Left ventricle myocardium inferior (tissue), 1 donor: ENCODE results near the gene MSANTD2. TPM values are rescaled to one million over a fixed set of nuclear protein-coding genes. Genes with fewer than 3 reads are reported as not detected.

ENCODE experiments used
- DNase-seq: peaks from one replicate; pipeline ENCODE4 v3.0.0-alpha.2; 2020
- H3K27ac ChIP-seq: fragments of 200-600 bp; replicated peaks from 2 replicates; pipeline ENCODE4 v1.8.0; 2021
- H3K27me3 ChIP-seq: fragments of 200-600 bp; 2 replicates; pipeline ENCODE4 v1.8.0; 2021; ENCODE audit warnings: low read depth
- H3K36me3 ChIP-seq: fragments of 200-600 bp; 2 replicates; pipeline ENCODE4 v1.8.0; 2021
- H3K4me1 ChIP-seq: fragments of 200-600 bp; 2 replicates; pipeline ENCODE4 v1.8.0; 2021
- H3K4me3 ChIP-seq: fragments of 200-600 bp; 2 replicates; pipeline ENCODE4 v1.8.0; 2021; ENCODE audit warnings: mild to moderate bottlenecking, moderate library complexity
- H3K9me3 ChIP-seq: fragments of 200-600 bp; replicated peaks from 2 replicates; pipeline ENCODE4 v1.8.0; 2021
- CTCF ChIP-seq: fragments of 200-600 bp; IDR thresholded peaks from 2 replicates; pipeline ENCODE4 v1.8.0; 2021; ENCODE audit warnings: antibody characterized with exemption, mild to moderate bottlenecking, borderline replicate concordance
- intact Hi-C: fragments of 100-400 bp; cut with micrococcal nuclease; formaldehyde crosslinking; loops from one replicate; pipeline ENCODE4 v1.11.0; 2022
- total RNA-seq: library from RNA; stranded (reverse); fragmentation: NEBNext Ultra II Directional; extraction: Animal tissue kit (Norgen Biotek cat#: 25700); gene quantifications from one replicate; pipeline ENCODE4 v1.2.1, GENCODE V29; 2021
- donor health status: DM: no; HTN: yes; CAD: no; lungs with severe emphysema.

The MSANTD2 gene
- total RNA-seq, 1 donor from 2014 or later = 2.7 TPM

DNA sequence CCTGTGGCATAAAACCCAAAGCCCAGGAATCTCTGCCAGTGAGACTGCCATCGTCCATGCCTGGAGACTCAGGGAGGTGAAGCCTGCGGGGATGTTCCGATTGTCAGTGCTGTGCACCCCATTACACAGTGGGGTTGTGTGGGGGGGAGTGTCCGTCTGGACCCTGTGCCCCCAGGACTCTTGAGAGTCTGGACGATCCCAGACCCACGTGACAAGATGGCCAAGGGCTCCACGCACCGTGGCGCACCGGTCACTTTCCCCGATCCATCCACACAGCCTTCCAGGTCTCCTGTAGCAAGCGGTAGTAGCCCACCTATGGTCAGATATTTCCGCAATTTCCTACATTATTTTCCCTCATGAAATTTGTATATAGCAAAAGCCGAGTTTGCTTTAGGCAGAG is 81.4 kb downstream of the MSANTD2 start:
- Histone ChIP-seq H3K27me3 (peaks cover 95% of the 10 kb centered on the region), H3K27ac (peak overlapping the region; percentile 78), H3K4me3 (peak overlapping the region; percentile 68), H3K9me3 (no peaks in the 10 kb centered on the region), H3K36me3 (no peaks in the 10 kb centered on the region), H3K4me1 (peaks cover 19% of the 10 kb centered on the region)
- DNase-seq = no peak
- no peak for TF ChIP-seq CTCF
- intact Hi-C loops = no loop called here

- H3K27me3 ChIP-seq = peaks cover 92% of the 10 kb centered on the region
- no peaks in the 10 kb centered on the region for H3K36me3 ChIP-seq
- H3K4me3 ChIP-seq = peak overlapping the region; percentile 68
- H3K9me3 ChIP-seq = no peaks in the 10 kb centered on the region
- no peak for TF ChIP-seq CTCF
- peak overlapping the region; percentile 78 for H3K27ac ChIP-seq
- intact Hi-C loops = no loop called here
- peak; percentile 56 for DNase-seq
- peaks cover 19% of the 10 kb centered on the region for H3K4me1 ChIP-seq
Measured at GRCh38 chr11:124717786-124718651, 82.2 kb downstream of the MSANTD2 start.

DNA sequence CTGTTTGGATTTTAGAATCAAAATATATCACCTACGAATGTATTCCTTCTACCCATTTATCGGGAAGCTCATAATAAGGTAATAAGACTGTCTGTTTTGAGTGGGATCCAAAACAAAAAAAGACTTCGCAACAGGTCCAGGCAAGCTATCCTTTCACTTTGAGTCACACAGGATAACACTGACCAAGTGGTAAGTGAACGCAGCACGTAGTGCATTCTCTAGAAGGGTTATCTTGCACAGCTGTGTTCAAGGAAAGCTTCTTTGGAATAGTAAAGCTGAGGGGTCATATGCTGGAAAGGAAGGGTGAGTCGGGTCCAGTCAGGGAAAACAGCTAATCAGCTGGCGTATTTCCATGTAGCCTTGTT is 82.8 kb downstream of the MSANTD2 start:
- H3K4me3 ChIP-seq = peak overlapping the region; percentile 68
- H3K9me3 ChIP-seq = no peaks in the 10 kb centered on the region
- H3K27me3 ChIP-seq = peaks cover 86% of the 10 kb centered on the region
- H3K36me3 ChIP-seq = no peaks in the 10 kb centered on the region
- intact Hi-C loops = no loop called here
- peaks cover 19% of the 10 kb centered on the region for H3K4me1 ChIP-seq
- no peak for DNase-seq
- H3K27ac ChIP-seq = peak overlapping the region; percentile 78
- TF ChIP-seq CTCF = no peak

GRCh38 chr11:124716591-124716990 is 83.6 kb downstream of the MSANTD2 start:
- peaks cover 19% of the 10 kb centered on the region for H3K4me1 ChIP-seq
- peak overlapping the region; percentile 78 for H3K27ac ChIP-seq
- no peaks in the 10 kb centered on the region for H3K36me3 ChIP-seq
- H3K9me3 ChIP-seq = no peaks in the 10 kb centered on the region
- no peak for DNase-seq
- intact Hi-C loops = no loop called here
- peaks cover 78% of the 10 kb centered on the region for H3K27me3 ChIP-seq
- no peak overlapping the region for H3K4me3 ChIP-seq
- no peak for TF ChIP-seq CTCF

Other genes with a start within 250 kb of the MSANTD2 start
- not detected for gene OR8A1, start 230.4 kb downstream of the MSANTD2 start, total RNA-seq
- not detected for gene PANX3, start 189.0 kb downstream of the MSANTD2 start, total RNA-seq
- 23.3 TPM for gene TBRG1, start 177.5 kb downstream of the MSANTD2 start, total RNA-seq
- gene SIAE, start 126.7 kb downstream of the MSANTD2 start, total RNA-seq = 68.8 TPM
- 3.0 TPM for gene SPA17, start 126.5 kb downstream of the MSANTD2 start, total RNA-seq
- 5.0 TPM for gene NRGN, start 60.5 kb downstream of the MSANTD2 start, total RNA-seq
- 1.2 TPM for gene VSIG2, start 48.2 kb downstream of the MSANTD2 start, total RNA-seq
- 40.0 TPM for gene ESAM, start 38.1 kb downstream of the MSANTD2 start, total RNA-seq
- 3.9 TPM for gene ROBO3, start 65.0 kb upstream of the MSANTD2 start, total RNA-seq
- 20.7 TPM for gene ROBO4, start 97.5 kb upstream of the MSANTD2 start, total RNA-seq
- gene HEPN1, start 118.8 kb upstream of the MSANTD2 start, total RNA-seq = not detected
- gene HEPACAM, start 135.6 kb upstream of the MSANTD2 start, total RNA-seq = not detected
- gene CCDC15, start 153.8 kb upstream of the MSANTD2 start, total RNA-seq = 0.25 TPM